ENCODE results near the gene DRC7.

- TF ChIP-seq POLR2A (IDR thresholded peaks at IDR 0.05) (no peak), CTCF (IDR thresholded peaks at IDR 0.05) (no peak)
Observed at GRCh38 chr16:57689762-57690558, 4.6 kb upstream of the DRC7 start.

All from Peyer's patch (tissue), 4 donors.